Muscle layer of duodenum (tissue), 2 donors: ENCODE data around the gene EPHA2.
"Not testable (repeated sequence)": the region's sequence is repeated elsewhere in the genome, so short reads cannot be mapped to it uniquely, and the experiment has no call there.

Experiments used
- H3K27ac ChIP-seq: one replicate; pipeline ENCODE4 v1.7.0; 2013; ENCODE audit warnings: mild to moderate bottlenecking, low read length
- H3K27me3 ChIP-seq: one replicate; pipeline ENCODE4 v1.7.0; 2013; ENCODE audit warnings: low read depth, mild to moderate bottlenecking, control low read depth, low read length
- H3K36me3 ChIP-seq, 2 donors: one replicate each; pipeline ENCODE4 v1.7.0; 2013; ENCODE audit warnings: low read length in 2 of 2, control low read depth in 1 of 2, mild to moderate bottlenecking in 1 of 2; ENCODE audit not compliant: insufficient read depth in 2 of 2, control insufficient read depth in 1 of 2
- H3K4me1 ChIP-seq, 2 donors: one replicate each; pipeline ENCODE4 v1.7.0; 2013; ENCODE audit warnings: low read length in 2 of 2, mild to moderate bottlenecking in 2 of 2, control low read depth in 1 of 2, moderate library complexity in 1 of 2; ENCODE audit not compliant: insufficient read depth in 2 of 2, control insufficient read depth in 1 of 2
- H3K4me3 ChIP-seq, 2 donors: one replicate each; pipeline ENCODE4 v1.7.0; 2013; ENCODE audit warnings: low read length in 2 of 2, low read depth in 1 of 2, mild to moderate bottlenecking in 1 of 2
- H3K9me3 ChIP-seq, 2 donors: one replicate each; pipeline ENCODE4 v1.7.0; 2013; ENCODE audit warnings: low read length in 2 of 2, control low read depth in 1 of 2, mild to moderate bottlenecking in 1 of 2; ENCODE audit not compliant: control insufficient read depth in 1 of 2
- donor health status: healthy.

EPHA2 gene

DNA sequence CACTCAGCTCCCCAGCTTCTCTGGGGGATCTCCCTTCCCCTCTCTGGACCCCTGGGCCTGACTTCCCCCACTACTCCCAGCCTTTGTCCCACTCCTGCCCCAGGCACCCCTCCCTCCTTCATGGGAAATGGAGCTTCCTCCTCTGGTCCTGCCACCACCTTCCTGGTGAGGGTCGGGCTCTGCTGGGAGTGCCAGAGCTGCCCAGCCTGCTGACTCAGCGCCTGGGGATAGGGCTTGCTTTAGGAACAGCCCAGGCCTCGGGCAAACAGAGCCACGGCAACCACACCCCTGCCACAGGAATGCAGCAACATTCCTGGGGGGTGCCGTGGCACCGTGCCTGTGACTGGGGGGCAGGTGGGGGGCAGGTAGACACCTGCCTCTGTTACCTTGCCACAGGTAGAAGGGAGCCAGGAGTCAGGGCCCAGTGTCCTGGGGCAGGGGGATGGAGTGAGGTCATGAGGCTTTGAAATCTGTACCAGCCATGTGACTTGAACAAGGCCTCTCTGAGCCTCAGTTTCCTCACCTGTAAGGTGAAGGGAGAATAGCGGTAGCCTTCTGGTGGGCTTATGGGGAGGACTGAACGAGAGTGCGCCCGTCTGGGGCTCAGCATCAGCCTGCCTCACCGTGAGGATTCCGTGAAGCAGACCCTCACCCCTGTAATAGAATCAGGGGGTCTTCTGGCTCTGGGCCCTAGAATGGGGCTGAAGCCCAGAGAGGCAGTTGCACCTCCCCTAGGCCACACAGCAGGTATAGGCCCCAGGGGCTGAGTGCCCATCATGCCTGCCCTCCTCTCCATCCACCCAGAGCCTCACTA lies 17.8 kb upstream of the EPHA2 start:
- H3K27ac ChIP-seq, result peak overlapping the region; percentile 82
- peaks cover 19 to 43% of the 10 kb centered on the region in 2 donors for H3K4me1 ChIP-seq
- H3K36me3 ChIP-seq, result no peaks in the 10 kb centered on the region
- no peaks in the 10 kb centered on the region for H3K27me3 ChIP-seq
- no peak overlapping the region for H3K4me3 ChIP-seq
- H3K9me3 ChIP-seq, result no peaks in the 10 kb centered on the region

DNA sequence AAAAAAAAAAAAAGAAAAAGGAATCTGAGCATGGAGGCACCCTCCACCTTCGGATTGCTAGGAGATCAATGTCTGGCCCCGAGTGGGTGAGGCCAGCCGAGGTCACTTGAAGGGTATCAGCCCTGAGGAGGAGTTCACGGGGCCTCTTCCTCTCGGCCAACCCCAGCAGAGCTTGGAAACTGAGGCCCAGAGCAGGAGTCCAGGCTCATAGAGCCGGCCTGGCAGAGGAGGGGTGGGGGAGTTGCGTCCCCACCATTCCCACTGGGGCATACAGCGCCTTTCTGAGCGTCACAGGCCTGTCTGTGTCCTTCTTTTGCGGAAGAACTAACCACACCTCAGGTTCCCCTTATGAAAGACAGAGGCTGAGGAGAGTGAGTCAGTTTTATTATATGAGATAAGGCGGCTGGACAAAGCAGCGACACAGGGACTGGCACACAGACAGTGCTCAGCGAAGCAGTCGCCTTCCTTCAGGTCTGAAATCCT lies 17.1 kb upstream of the EPHA2 start:
- Histone ChIP-seq H3K4me3 (no peak overlapping the region), H3K27me3 (no peaks in the 10 kb centered on the region), H3K4me1 (peaks cover 17 to 45% of the 10 kb centered on the region in 2 donors), H3K27ac (peak overlapping the region; percentile 82), H3K36me3 (no peaks in the 10 kb centered on the region), H3K9me3 (no peaks in the 10 kb centered on the region)

DNA sequence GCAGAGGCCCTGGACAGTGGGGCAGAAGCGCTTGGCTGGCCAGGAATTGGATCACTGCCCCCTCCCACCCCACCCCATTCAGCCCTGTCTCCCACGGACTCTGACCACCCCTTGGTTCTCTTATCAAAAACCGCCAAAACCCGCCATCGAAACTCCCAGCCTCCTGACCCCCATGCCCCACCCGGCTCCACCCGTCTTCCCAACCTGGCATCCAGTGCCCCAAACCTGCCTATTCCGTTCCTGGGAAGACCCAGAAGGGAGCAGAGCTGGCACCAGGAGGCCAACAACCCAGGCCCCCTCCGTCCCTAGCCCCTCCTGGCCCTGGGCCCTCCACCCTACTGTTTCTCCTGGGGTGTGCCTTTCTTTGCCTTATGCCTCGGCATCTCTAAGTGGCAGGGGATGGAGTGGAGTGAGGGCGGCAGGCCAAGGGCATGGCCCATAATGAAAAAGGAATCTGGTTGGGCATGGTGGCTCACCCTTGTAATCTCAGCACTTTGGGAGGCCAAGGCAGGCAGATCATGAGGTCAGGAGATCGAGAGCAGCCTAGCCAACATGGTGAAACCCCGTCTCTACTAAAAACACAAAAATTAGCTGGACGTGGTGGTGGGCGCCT lies 16.5 kb upstream of the EPHA2 start:
- Histone ChIP-seq H3K9me3 (no peaks in the 10 kb centered on the region), H3K27ac (no peak overlapping the region), H3K36me3 (no peaks in the 10 kb centered on the region), H3K4me3 (no peak overlapping the region), H3K4me1 (peaks cover 17 to 49% of the 10 kb centered on the region in 2 donors), H3K27me3 (no peaks in the 10 kb centered on the region)

DNA sequence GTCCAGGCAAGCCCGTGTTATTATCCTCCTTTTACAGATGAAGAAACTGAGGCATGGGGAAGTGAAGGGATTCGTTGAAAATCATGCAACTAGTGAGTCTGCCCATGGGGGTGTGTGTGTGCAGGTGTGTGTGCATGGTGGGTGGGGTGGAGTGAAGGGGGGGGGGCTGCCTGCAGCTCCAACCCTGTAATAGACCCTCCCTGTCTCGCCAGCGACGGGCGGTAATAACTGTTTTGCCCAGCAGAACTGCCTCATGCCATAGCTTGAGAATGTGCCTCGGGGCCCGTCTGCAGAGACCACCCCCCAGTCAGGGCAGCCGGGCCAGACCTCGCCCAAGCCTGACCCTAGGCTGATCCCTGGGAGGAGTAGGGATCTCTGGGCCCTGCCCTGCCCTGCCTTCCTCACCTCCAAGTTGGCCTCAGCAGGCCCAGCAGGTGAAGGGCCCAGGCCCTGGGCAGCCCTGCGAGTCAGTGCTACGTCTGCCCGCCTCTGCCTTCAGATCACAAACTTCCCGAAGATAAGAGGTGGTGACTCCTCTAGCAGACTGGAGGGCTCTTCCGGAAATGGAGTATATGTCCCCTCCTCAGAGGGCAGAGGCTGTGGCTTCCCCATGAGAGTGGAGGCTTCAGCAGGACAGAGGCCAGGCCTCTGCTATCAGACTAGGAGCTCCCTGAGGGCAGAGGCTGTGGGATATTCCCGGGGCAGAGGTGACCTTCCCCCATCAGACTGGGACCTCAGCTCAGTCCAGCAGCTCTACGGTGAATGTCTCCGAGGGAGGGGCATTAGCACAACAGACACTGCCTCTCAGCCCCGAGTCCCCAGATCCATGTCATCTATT lies 15.7 kb upstream of the EPHA2 start:
- Histone ChIP-seq H3K27ac (no peak overlapping the region), H3K4me1 (peaks cover 14 to 41% of the 10 kb centered on the region in 2 donors), H3K9me3 (no peaks in the 10 kb centered on the region), H3K4me3 (no peak overlapping the region), H3K27me3 (no peaks in the 10 kb centered on the region), H3K36me3 (no peaks in the 10 kb centered on the region)

DNA sequence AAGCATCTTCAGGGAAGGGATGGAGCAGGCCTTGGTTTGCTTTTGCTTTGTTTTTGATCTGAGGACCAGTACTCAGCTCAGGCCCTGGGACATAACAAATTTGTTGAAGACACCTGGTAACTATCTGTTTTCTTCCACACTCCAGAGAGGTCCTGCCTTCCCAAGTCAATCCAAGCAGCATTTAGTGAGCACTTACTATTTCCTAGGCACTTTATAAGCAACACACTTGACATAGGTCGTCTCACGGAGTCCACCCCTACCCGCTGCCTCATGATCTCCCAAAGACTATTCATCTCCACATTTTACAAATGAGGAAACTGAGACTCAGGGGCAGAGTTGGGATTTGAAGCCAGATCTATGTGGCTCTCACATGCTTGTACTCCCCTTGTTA lies 14.4 kb upstream of the EPHA2 start:
- peaks cover 9 to 29% of the 10 kb centered on the region in 2 donors for H3K4me1 ChIP-seq
- H3K4me3 ChIP-seq, result no peak overlapping the region
- H3K9me3 ChIP-seq, result no peaks in the 10 kb centered on the region
- H3K36me3 ChIP-seq, result no peaks in the 10 kb centered on the region
- H3K27ac ChIP-seq, result no peak overlapping the region
- H3K27me3 ChIP-seq, result no peaks in the 10 kb centered on the region

- Histone ChIP-seq H3K27me3 (no peaks in the 10 kb centered on the region), H3K9me3 (no peaks in the 10 kb centered on the region), H3K4me3 (no peak overlapping the region), H3K27ac (no peak overlapping the region), H3K36me3 (no peaks in the 10 kb centered on the region), H3K4me1 (peaks cover 0 to 18% of the 10 kb centered on the region in 2 donors)
These were observed 12.9 kb upstream of the EPHA2 start for GRCh38 chr1:16168622-16169360.

DNA sequence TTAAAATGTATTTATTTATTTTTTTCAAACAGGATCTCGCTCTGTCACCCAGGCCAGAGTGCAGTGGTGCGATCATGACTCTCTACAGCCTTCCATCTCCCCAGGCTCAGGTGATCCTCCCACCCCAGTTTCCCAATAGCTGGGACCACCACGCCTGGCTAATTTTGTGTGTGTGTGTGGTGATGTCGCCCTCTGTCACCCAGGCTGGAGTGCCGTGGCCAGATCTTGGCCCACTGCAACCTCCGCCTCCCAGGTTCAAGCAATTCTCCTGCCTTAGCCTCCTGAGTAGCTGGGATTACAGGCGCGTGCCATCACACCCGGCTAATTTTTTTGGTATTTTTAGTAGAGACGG lies 12.3 kb upstream of the EPHA2 start:
- H3K27ac ChIP-seq, H3K4me3 ChIP-seq, H3K36me3 ChIP-seq, H3K9me3 ChIP-seq, H3K27me3 ChIP-seq: not testable (repeated sequence)
- H3K4me1 ChIP-seq, result peaks cover 0 to 11% of the 10 kb centered on the region in 2 donors

GRCh38 chr1:16167331-16168143 lies 11.7 kb upstream of the EPHA2 start:
- Histone ChIP-seq H3K27ac (no peak overlapping the region), H3K4me1 (peaks cover 0 to 10% of the 10 kb centered on the region in 2 donors), H3K4me3 (peak overlapping the region in 1 of 2 donors; percentile 56), H3K9me3 (no peaks in the 10 kb centered on the region), H3K36me3 (no peaks in the 10 kb centered on the region), H3K27me3 (no peaks in the 10 kb centered on the region)

DNA sequence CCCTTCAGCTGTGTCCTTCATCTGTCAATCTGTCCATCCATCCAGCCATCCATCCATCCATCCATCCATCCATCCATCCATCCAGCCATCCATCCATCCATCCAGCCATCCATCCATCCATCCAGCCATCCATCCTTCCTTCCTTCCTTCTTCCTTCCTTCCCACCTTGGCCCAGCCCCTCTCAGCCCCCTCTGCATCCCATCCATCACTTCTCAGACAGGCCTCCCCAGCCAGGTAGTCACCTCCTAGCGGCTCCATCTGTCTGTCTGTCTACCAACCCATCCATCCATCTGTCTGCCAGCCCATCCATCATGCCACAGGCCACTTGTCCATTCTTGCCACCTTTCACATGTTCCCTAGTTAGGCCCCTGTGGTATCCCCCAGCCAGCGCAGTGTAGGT lies 10.2 kb upstream of the EPHA2 start:
- H3K36me3 ChIP-seq, result no peaks in the 10 kb centered on the region
- H3K9me3 ChIP-seq, result no peaks in the 10 kb centered on the region
- peaks cover 0 to 10% of the 10 kb centered on the region in 2 donors for H3K4me1 ChIP-seq
- H3K27me3 ChIP-seq, result no peaks in the 10 kb centered on the region
- H3K4me3 ChIP-seq, result no peak overlapping the region
- H3K27ac ChIP-seq, result no peak overlapping the region

DNA sequence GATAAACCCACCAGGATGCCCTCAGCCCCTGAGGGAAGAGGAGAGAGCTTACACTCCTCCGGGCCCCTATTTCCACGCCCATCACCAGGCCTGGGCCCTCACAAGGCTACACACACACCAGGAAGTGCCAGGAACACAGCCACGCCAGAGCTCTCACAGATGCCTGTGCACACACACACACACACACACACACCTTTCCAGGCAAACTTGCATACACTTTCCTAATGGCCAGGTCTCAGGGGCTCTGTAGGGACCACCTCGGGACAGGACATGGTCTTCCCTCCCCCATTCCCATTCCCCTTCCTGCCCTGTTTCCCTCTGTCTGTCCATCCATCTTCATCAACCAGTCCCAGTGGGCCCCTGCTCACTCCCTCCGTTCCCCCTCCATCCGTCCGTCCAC lies 9.7 kb upstream of the EPHA2 start:
- peaks cover 0 to 10% of the 10 kb centered on the region in 2 donors for H3K4me1 ChIP-seq
- no peak overlapping the region for H3K27ac ChIP-seq

More for the DNA sequence above, 9.7 kb upstream of the EPHA2 start:
- H3K9me3 ChIP-seq, result no peaks in the 10 kb centered on the region
- H3K4me3 ChIP-seq, result no peak overlapping the region
- no peaks in the 10 kb centered on the region for H3K27me3 ChIP-seq
- H3K36me3 ChIP-seq, result no peaks in the 10 kb centered on the region
